Cardiac septum (tissue), 1 donor: ENCODE results near the gene LILRB4. TPM values are rescaled to one million over a fixed set of nuclear protein-coding genes. Genes with fewer than 3 reads are reported as not detected.
"Not testable (repeated sequence)": the region's sequence is repeated elsewhere in the genome, so short reads cannot be mapped to it uniquely, and the experiment has no call there.

Source experiments
- DNase-seq: peaks from one replicate; pipeline ENCODE4 v3.0.0-alpha.2; 2020; ENCODE audit warnings: low spot score
- intact Hi-C: fragments of 100-400 bp; cut with DNase I; formaldehyde crosslinking; loops from one replicate; pipeline ENCODE4 v1.14.0; 2022
- long read RNA-seq: library from polyadenylated mRNA; unstranded; transcript quantifications from one replicate; pipeline ENCODE4 v2.0.0, GENCODE V29; 2021
- total RNA-seq: library from RNA; stranded (reverse); fragmentation: NEBNext Ultra II Directional; extraction: Animal tissue kit (Norgen Biotek cat#: 25700); gene quantifications from one replicate; pipeline ENCODE4 v1.2.1, GENCODE V29; 2021
- donor health status: DM: no; HTN: no; CAD: no.

The LILRB4 gene
- 1.2 TPM for total RNA-seq
- long read RNA-seq, partial matches to known transcripts = 1 of 1 reads
- long read RNA-seq, other reads (novel, unspliced or antisense) = 0 of 1 reads

GRCh38 chr19:54662730-54663129 lies at the start of gene LILRB4:
Gene LILRB4 (plus strand): TSS chr19:54662985. CDS start chr19:54663034, 49 bp downstream.
- DNase-seq = no peak
- intact Hi-C loops = no loop called here

GRCh38 chr19:54614726-54615125 lies 48.1 kb upstream of the LILRB4 start:
- intact Hi-C loops = no loop called here
- DNase-seq = no peak

GRCh38 chr19:54616057-54616456 lies 46.7 kb upstream of the LILRB4 start:
- no peak for DNase-seq
- intact Hi-C loops = no loop called here

GRCh38 chr19:54616821-54617560 lies 45.8 kb upstream of the LILRB4 start:
- no peak for DNase-seq

GRCh38 chr19:54620464-54620863 lies 42.3 kb upstream of the LILRB4 start:
- DNase-seq = no peak
- intact Hi-C loops = no loop called here

More at GRCh38 chr19:54616821-54617560, 45.8 kb upstream of the LILRB4 start:
- intact Hi-C loops = no loop called here

- no peak for DNase-seq
- intact Hi-C loops = no loop called here
Observed at GRCh38 chr19:54622431-54622830, 40.4 kb upstream of the LILRB4 start.

- intact Hi-C loops, DNase-seq: not testable (repeated sequence)
Observed at GRCh38 chr19:54624234-54624633, 38.6 kb upstream of the LILRB4 start.

GRCh38 chr19:54624934-54625730 lies 37.7 kb upstream of the LILRB4 start:
- DNase-seq, intact Hi-C loops: not testable (repeated sequence)

GRCh38 chr19:54626757-54627156 lies 36.0 kb upstream of the LILRB4 start:
- intact Hi-C loops = no loop called here
- no peak for DNase-seq

GRCh38 chr19:54627912-54628311 lies 34.9 kb upstream of the LILRB4 start:
- intact Hi-C loops, DNase-seq: not testable (repeated sequence)

GRCh38 chr19:54630262-54630661 lies 32.5 kb upstream of the LILRB4 start, which contains the start of gene LILRB1:
Gene LILRB1 (plus strand): TSS chr19:54630484. CDS start chr19:54631074, 590 bp downstream.
- DNase-seq = not testable (repeated sequence)

GRCh38 chr19:54630782-54631181 lies 32.0 kb upstream of the LILRB4 start:
- intact Hi-C loops = no loop called here
- DNase-seq = no peak

More at GRCh38 chr19:54630262-54630661, 32.5 kb upstream of the LILRB4 start, which contains the start of gene LILRB1:
- intact Hi-C loops = not testable (repeated sequence)

- DNase-seq, intact Hi-C loops: not testable (repeated sequence)
Observed at GRCh38 chr19:54631489-54632337, 31.1 kb upstream of the LILRB4 start.

- DNase-seq, intact Hi-C loops: not testable (repeated sequence)
Observed at GRCh38 chr19:54632517-54632916, 30.3 kb upstream of the LILRB4 start.

- intact Hi-C loops = no loop called here
- DNase-seq = no peak
Observed at GRCh38 chr19:54633401-54633800, 29.4 kb upstream of the LILRB4 start.

GRCh38 chr19:54636081-54636480 lies 26.7 kb upstream of the LILRB4 start:
- DNase-seq, intact Hi-C loops: not testable (repeated sequence)

- intact Hi-C loops = no loop called here
- DNase-seq = no peak
Observed at GRCh38 chr19:54638683-54639082, 24.1 kb upstream of the LILRB4 start.

GRCh38 chr19:54642953-54643352 lies 19.8 kb upstream of the LILRB4 start:
- DNase-seq, intact Hi-C loops: not testable (repeated sequence)

GRCh38 chr19:54643583-54643982 lies 19.2 kb upstream of the LILRB4 start:
- DNase-seq, intact Hi-C loops: not testable (repeated sequence)
